SU-DHL-6 (cell line): ENCODE results near the gene PBRM1.

Experiments
- EZH2phosphoT487 ChIP-seq: fragments of 200-600 bp; sonication (generic), shearing (Covaris generic); conservative IDR thresholded peaks from 2 replicates; pipeline ENCODE4 v1.6.1; 2018; ENCODE audit warnings: mild to moderate bottlenecking, antibody characterized with exemption, low read length, moderate library complexity, mixed read lengths
- TF ChIP-seq, protein P1 (sequence below): fragments of 200-600 bp; sonication (generic); IDR thresholded peaks from one replicate; pipeline ENCODE4 v1.5.1; 2017; ENCODE audit warnings: antibody characterized with exemption, mild to moderate bottlenecking, low read length, moderate library complexity; ENCODE audit not compliant: insufficient read depth, poor library complexity, severe bottlenecking

DNA sequence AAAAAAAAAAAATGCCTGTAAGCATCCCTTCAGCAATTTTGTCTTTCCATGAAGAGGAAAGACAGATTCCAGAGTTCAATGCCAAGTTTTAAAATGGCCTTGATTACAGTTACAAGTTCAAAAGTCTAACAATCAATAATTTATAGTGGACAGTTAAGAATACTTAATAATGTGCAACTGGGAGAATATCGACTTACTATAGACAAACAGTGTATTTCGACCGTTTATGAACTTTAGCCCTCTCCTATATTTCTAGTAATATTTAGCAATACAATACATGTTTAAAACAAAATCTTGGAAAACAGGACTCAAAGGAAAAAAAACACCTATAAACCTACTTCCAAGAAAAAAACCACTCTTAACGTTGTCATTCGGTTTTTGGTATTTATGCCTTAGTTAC, 1.5 kb downstream of the PBRM1 start:
- TF ChIP-seq, protein P1, sequence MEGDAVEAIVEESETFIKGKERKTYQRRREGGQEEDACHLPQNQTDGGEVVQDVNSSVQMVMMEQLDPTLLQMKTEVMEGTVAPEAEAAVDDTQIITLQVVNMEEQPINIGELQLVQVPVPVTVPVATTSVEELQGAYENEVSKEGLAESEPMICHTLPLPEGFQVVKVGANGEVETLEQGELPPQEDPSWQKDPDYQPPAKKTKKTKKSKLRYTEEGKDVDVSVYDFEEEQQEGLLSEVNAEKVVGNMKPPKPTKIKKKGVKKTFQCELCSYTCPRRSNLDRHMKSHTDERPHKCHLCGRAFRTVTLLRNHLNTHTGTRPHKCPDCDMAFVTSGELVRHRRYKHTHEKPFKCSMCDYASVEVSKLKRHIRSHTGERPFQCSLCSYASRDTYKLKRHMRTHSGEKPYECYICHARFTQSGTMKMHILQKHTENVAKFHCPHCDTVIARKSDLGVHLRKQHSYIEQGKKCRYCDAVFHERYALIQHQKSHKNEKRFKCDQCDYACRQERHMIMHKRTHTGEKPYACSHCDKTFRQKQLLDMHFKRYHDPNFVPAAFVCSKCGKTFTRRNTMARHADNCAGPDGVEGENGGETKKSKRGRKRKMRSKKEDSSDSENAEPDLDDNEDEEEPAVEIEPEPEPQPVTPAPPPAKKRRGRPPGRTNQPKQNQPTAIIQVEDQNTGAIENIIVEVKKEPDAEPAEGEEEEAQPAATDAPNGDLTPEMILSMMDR, result no peak
- TF ChIP-seq EZH2phosphoT487, result no peak
